Osteoblast (primary cell): ENCODE results near the gene ALKBH5. TPM values are rescaled to one million over a fixed set of nuclear protein-coding genes. Genes with fewer than 3 reads are reported as not detected.

Source experiments
- DNase-seq: peaks from one replicate; pipeline ENCODE4 v3.0.0; 2011; ENCODE audit warnings: low spot score, mixed read lengths; ENCODE audit not compliant: insufficient read length; ENCODE audit errors: missing footprints
- H2AFZ ChIP-seq: 2 replicates; pipeline ENCODE4 v1.6.0; 2011; ENCODE audit warnings: mild to moderate bottlenecking, low read length
- H3K27ac ChIP-seq: 2 replicates; pipeline ENCODE4 v1.5.1; 2011; ENCODE audit warnings: mild to moderate bottlenecking, low read depth, low read length, moderate library complexity
- H3K27me3 ChIP-seq: 2 replicates; pipeline ENCODE4 v1.6.0; 2012; ENCODE audit warnings: mild to moderate bottlenecking, control low read depth, inconsistent platforms, low read length, moderate library complexity; ENCODE audit not compliant: insufficient read depth
- H3K36me3 ChIP-seq: 2 replicates; pipeline ENCODE4 v1.5.1; 2011; ENCODE audit warnings: mild to moderate bottlenecking, low read length, control low read depth, moderate library complexity; ENCODE audit not compliant: insufficient read depth
- H3K4me1 ChIP-seq: 2 replicates; pipeline ENCODE4 v1.5.1; 2011; ENCODE audit warnings: mild to moderate bottlenecking, low read length, control low read depth, moderate library complexity; ENCODE audit not compliant: insufficient read depth
- H3K4me2 ChIP-seq: 2 replicates; pipeline ENCODE4 v1.6.0; 2011; ENCODE audit warnings: mild to moderate bottlenecking, low read length; ENCODE audit not compliant: insufficient read depth
- H3K4me3 ChIP-seq: fragments of 200-600 bp; sonication (generic); 3 replicates; pipeline ENCODE4 v1.5.1; 2012; ENCODE audit warnings: mild to moderate bottlenecking, low read length, inconsistent platforms; ENCODE audit not compliant: insufficient read depth
- H3K79me2 ChIP-seq: 2 replicates; pipeline ENCODE4 v1.6.0; 2012; ENCODE audit warnings: mild to moderate bottlenecking, low read length, control low read depth, inconsistent platforms; ENCODE audit not compliant: insufficient read depth
- H3K9me3 ChIP-seq: 2 replicates; pipeline ENCODE4 v1.5.1; 2011; ENCODE audit warnings: low read depth, low read length, control low read depth
- H4K20me1 ChIP-seq: 2 replicates; pipeline ENCODE4 v1.6.0; 2012; ENCODE audit warnings: mild to moderate bottlenecking, low read length, control low read depth; ENCODE audit not compliant: insufficient read depth
- total RNA-seq: library from RNA; depleted of rRNA; stranded (reverse); fragments of >200 nt; gene quantifications from 2 replicates; pipeline ENCODE4 v1.2.3, GENCODE V29; 2012
- TF ChIP-seq, protein P1 (sequence below): IDR thresholded peaks from 2 replicates; pipeline ENCODE4 v1.5.1; 2011; ENCODE audit warnings: mild to moderate bottlenecking, low read depth, low read length, moderate library complexity; ENCODE audit errors: extremely low read depth

The ALKBH5 gene
- total RNA-seq, 1 donor, result 125 TPM

DNA sequence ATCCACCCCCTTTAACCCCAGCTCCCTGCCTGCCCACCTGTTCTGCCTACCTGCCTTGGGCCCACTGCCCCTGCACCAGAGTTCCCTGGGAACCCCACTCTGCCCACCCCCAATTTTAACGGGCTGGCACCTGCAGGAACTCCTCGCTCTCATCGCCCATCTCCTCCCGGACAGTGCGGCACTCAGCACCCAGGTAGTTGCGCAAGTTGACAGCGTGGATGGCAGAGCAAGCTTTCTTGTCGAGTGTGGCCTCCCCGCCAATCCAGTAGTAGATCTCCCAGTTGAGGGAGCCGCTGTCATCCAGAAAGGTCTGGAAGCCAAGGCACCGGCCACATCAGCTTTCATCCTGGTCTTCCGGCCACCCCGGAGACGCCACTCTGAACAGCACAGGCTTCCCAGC, 67.1 kb downstream of the ALKBH5 start:
- H3K4me1 ChIP-seq, result no peaks in the 10 kb centered on the region
- no peaks in the 10 kb centered on the region for H3K9me3 ChIP-seq
- no peak overlapping the region for H3K27ac ChIP-seq
- H3K4me2 ChIP-seq, result no peak overlapping the region
- no peak for DNase-seq
- peaks cover 25% of the 10 kb centered on the region for H3K79me2 ChIP-seq
- peaks cover 94% of the 10 kb centered on the region for H3K36me3 ChIP-seq
- no peak overlapping the region for H2AFZ ChIP-seq
- peaks cover 36% of the 10 kb centered on the region for H4K20me1 ChIP-seq
- H3K4me3 ChIP-seq, result no peak overlapping the region
- no peaks in the 10 kb centered on the region for H3K27me3 ChIP-seq
- TF ChIP-seq, protein P1, sequence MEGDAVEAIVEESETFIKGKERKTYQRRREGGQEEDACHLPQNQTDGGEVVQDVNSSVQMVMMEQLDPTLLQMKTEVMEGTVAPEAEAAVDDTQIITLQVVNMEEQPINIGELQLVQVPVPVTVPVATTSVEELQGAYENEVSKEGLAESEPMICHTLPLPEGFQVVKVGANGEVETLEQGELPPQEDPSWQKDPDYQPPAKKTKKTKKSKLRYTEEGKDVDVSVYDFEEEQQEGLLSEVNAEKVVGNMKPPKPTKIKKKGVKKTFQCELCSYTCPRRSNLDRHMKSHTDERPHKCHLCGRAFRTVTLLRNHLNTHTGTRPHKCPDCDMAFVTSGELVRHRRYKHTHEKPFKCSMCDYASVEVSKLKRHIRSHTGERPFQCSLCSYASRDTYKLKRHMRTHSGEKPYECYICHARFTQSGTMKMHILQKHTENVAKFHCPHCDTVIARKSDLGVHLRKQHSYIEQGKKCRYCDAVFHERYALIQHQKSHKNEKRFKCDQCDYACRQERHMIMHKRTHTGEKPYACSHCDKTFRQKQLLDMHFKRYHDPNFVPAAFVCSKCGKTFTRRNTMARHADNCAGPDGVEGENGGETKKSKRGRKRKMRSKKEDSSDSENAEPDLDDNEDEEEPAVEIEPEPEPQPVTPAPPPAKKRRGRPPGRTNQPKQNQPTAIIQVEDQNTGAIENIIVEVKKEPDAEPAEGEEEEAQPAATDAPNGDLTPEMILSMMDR, result no peak

DNA sequence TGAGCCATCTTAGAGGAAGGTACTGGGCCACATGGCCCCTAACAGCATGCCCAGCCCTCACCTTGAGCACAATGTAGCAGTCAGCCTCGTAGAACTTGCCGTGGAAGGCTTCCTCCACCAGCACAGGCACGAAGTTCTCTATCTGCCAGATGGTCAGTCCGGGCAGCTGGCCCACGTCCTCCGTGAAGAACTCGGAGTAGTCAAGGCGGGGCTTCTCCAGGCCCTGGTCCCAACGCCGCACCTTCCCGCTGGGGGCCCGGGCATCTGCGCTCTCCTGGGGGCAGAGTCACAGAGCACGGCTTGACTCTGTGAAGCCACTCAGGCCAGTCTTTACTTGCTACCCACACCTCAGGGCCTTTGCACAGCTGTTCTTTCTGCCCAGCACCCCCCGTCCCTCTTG, 67.6 kb downstream of the ALKBH5 start:
- DNase-seq, result no peak
- Histone ChIP-seq H3K27ac (no peak overlapping the region), H3K4me3 (no peak overlapping the region), H3K79me2 (peaks cover 30% of the 10 kb centered on the region), H3K36me3 (peaks cover 94% of the 10 kb centered on the region), H3K4me1 (no peaks in the 10 kb centered on the region), H4K20me1 (peaks cover 41% of the 10 kb centered on the region), H3K9me3 (no peaks in the 10 kb centered on the region), H3K27me3 (no peaks in the 10 kb centered on the region), H2AFZ (no peak overlapping the region), H3K4me2 (no peak overlapping the region)
- TF ChIP-seq, protein P1, result no peak

DNA sequence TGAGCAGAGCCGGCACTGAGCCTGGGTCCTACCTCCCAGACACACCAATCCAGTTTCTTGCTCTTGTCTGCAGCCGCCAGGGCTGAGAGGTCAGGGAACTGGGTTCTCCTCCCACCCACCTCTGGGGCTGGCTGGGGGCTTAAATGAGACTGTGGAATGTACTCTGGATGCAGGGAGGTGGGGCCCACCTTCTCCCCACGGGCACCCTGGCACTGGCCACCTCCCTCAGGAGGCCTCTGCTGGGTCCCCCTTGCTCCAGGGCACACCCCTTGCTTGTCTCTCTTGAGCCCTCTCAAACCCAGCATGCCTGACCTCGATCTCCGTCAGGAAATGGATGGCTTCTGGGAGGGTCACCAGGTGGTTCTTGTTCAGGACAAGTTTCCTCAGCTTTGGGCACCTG, 68.5 kb downstream of the ALKBH5 start:
- no peak overlapping the region for H3K4me2 ChIP-seq
- peaks cover 3% of the 10 kb centered on the region for H3K4me1 ChIP-seq
- no peak for DNase-seq
- peaks cover 46% of the 10 kb centered on the region for H4K20me1 ChIP-seq
- H3K27ac ChIP-seq, result no peak overlapping the region
- no peak overlapping the region for H3K4me3 ChIP-seq
- H3K27me3 ChIP-seq, result no peaks in the 10 kb centered on the region
- TF ChIP-seq, protein P1, result no peak
- H3K9me3 ChIP-seq, result no peaks in the 10 kb centered on the region
- peaks cover 39% of the 10 kb centered on the region for H3K79me2 ChIP-seq
- no peak overlapping the region for H2AFZ ChIP-seq
- peaks cover 91% of the 10 kb centered on the region for H3K36me3 ChIP-seq

DNA sequence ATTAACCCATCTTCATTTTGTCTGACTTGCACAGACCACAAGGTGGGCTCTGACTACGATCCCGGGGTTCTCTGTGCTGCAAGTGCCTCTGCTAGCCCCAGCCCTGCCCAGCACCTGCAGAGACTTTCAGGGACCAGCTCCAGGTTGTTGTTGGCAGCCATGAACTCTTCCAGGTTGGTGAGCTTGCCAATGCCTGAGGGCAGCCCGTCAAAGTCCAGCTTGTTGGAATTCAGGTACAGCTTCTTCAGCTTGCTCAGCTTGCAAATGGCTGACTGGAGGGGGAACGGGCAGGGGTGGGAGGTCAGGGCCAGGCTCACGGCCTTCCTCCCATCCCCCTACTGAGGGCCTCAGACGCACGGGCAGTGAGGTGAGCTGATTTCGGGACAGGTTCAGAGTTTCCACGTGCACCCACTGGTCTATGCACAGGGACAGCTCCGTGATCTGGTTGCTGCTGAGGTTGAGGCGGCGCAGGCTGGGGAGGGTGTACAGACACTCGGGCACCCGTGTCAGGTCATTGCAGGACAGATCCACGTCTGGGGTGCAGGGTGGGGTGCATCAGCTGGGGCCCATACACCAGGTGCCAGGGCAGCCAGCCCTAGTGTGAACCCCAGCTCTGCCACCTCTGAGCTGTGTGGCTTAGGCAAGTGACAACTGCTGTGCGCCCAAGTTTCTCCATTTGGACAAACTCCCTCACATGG, 69.7 kb downstream of the ALKBH5 start:
- Histone ChIP-seq H3K9me3 (no peaks in the 10 kb centered on the region), H3K4me1 (peaks cover 9% of the 10 kb centered on the region), H3K27ac (no peak overlapping the region), H3K36me3 (peaks cover 80% of the 10 kb centered on the region), H2AFZ (no peak overlapping the region), H3K4me2 (no peak overlapping the region), H4K20me1 (peaks cover 43% of the 10 kb centered on the region), H3K4me3 (no peak overlapping the region), H3K79me2 (peaks cover 49% of the 10 kb centered on the region), H3K27me3 (no peaks in the 10 kb centered on the region)
- DNase-seq, result no peak
- TF ChIP-seq, protein P1, result no peak
